Measurements from ENCODE around the gene FHAD1.

GRCh38 chr1:15262003-15262377, 15.0 kb downstream of the FHAD1 start:
- TF ChIP-seq CTCF (IDR thresholded peaks at IDR 0.05; ENCODE audit: extremely low read depth in 1 of 2, insufficient read depth in 1 of 2, low read depth in 1 of 2, low read length in 2 of 2), result no peak
- TF ChIP-seq POLR2A (IDR thresholded peaks at IDR 0.05; ENCODE audit: low read depth, low read length), result no peak

All from endothelial cell of umbilical vein (primary cell).